8988T (cell line): ENCODE measurements around the gene LTF.
"Not testable (repeated sequence)": the region's sequence is repeated elsewhere in the genome, so short reads cannot be mapped to it uniquely, and the experiment has no call there.

ENCODE experiments used
- DNase-seq: peaks from one replicate; pipeline ENCODE4 v3.0.0; 2011

Gene LTF

DNA sequence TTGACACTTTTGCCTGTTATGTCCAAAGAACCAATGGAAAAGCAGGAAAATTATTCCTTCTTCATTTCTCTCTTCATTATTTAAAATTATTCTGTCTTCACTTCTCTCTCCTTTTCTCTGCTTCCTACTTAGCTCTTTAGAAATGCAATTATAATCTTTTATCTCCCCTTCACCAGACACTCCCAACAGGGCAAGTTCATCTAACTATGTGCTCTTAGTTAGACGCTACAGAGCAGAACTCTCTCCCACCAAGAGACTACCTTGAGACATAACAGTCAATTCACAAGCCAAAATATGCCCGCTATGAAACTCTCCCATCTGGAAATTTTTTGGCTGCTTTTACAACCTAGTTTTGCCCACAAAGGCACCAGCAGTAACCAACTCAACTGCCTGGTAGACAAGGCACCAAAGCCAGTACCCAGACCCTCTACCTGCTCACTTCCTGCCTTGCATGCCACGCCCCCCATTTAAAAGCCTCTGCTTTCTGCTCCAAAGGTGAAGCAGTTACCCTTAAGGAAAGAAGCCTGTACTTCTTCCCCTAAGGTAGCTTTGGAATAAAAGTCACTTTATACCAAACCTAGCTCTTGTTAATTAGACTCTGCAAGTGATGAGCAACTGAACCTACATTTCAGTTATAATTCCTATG is 29.5 kb downstream of the LTF start:
- no peak for DNase-seq

DNA sequence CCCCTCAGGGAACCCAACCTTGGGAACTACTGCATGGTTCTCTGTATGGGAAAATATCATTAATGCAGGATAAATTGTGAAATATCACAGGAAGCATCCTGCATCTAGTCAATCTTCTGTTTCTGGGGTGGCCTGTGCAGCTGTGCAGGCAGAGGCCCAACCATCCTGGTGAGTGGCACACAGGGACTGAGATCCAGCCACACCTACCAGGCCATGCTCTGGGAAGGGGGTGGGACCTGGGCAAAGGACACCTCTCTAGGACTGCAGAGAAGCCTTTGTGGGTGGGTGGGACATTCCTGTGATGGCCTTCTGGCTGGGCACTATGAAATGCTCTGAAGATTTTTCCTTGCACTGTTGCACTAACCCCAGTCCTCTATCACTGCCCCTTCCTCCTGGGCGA is 30.9 kb downstream of the LTF start:
- no peak for DNase-seq

DNA sequence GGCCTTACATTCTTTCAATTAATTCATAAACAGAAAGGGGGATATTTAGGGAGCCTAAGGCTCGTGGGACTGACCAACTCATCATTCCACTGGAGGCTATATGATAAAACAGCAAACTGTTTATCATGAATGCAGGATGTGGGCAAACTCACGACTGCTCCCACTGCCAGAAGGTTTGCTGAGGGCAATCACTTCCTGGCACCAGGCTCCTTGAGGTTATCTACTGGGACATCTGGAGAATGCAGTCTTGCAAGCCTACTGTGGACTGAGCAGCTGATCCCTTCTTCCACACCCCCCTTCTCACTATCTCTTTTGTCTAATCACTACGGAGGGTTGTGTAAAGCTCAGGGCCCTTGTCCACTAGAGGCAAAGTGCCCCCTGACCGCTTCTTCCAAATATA is 31.6 kb downstream of the LTF start:
- DNase-seq, result not testable (repeated sequence)

DNA sequence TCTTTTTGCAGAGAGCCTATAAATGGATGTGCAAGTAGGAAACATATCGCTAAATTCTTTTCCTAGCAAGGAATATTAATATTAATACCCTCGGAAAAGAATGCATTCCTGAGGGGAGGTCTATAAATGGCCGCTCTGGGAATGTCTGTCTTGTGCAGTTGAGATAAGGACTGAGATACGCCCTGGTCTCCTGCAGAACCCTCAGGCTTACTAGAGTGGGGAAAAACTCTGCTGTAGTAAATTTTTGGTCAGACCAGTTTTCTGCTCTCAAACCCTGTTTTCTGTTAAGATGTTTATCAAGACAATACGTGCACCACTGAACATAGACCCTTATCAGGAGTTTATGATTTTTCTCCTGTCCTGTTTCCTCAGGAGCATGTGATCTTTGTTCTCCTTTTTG is 32.8 kb downstream of the LTF start:
- not testable (repeated sequence) for DNase-seq

DNA sequence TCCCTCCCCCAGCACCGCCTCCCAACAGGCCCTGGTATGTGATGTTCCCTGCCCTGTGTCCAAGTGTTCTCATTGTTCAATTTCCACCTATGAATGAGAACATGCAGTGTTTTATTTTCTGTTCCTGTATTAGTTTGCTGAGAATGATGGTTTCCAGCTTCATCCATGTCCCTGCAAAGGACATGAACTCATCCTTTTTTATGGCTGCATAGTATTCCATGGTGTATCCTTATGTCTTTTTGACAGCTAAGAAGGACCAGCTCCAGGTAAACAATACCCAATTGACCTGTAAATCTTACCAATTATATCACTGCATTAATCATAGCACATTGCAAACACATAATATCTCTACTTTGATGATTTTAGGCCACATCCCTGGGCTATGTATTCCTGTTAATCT is 33.8 kb downstream of the LTF start:
- DNase-seq, result not testable (repeated sequence)

DNA sequence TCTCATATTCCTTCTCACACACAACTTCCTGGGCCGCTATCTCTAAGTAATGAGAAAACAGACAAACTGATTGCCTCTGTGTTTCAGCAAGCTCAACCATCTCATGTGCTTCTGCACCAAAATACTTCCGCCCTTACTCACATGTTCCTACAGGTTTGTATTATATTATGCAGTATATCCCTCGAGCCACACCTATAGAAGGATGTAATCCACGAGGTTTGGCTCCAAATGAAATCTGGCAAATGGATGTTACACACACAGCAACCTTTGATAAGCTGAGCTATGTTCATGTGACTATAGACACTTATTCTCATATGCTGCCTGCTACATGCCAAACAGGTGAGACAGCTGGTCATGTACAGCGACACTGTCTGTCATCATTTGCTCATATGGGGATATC is 35.0 kb downstream of the LTF start:
- DNase-seq, result no peak

DNA sequence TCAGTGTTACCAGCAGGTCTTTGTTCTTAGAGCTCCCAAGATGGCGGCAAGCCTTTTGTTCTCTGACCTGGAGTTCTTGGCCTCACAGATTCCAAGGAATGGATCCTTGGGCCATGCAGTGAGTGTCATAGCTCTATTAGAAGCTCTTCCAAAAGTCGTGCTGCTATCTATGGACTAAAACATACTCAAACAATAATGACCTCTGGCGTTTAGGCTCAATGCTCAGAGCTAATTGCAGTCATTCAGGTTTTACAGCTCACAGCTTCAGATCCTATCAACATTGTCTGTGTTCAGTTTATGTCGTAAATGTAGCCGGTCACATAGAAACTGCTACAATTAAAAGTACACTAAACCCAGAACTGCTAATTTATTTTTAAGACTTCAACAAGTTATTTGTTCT is 35.5 kb downstream of the LTF start:
- no peak for DNase-seq

DNA sequence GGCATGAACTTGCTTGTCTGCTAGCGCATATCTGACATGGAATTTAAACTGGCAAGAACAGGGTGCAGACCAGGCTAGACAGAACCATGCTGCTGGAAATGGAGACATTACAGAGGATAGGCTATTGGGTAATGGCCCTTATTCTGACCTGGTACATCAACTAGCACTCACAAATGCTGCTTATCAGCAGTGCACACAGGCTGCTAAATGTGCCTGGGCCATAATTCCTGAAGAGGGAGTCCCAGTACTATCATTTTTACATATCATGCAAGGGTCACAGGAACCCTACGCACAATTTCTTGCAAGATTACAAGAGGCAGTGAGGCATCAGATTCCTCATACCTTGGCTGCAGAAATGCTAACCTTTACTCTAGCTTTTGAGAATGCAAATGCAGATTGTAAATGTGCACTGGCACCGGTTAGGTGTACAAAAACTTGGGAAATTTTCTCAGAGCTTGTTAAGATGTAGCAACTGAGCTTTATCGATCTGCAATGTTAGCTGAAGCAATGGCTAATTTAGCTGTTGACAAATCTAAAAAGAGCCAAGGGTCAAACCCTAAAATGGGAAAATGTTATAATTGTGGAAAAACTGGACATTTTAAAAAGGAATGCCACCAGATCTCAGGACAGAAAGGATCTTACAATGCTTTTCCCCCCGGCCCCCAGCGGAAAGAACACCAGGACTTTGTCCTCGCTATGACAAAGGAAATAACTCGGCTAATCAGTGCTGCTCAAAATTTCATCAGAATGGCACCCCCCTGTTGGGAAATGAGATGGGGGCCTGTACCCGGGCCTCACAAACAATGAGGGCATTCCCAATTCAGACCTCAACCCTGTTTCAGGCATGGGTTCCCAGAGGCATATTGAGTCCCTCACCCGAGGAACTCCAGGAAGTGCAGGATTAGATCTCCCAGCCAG is 36.5 kb downstream of the LTF start:
- no peak for DNase-seq

DNA sequence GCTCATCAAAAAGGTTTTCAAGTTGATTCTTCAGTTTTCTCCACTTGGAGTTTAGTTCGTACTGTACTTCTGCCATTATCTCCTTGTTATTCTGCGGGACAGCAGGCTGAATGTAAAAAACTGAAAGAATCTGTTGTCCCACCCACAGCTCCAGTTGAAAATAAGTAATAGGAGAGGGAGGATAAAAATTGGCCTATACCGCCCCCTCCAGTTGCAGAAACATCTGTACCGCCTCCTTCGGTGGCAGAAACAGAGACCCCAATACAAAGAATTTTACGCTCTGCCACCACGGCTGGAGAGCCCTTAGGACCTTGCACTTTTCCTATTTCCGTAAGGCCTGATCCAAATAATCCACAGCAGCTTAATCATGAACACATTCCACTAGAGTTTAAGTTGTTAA is 37.3 kb downstream of the LTF start:
- DNase-seq, result not testable (repeated sequence)

DNA sequence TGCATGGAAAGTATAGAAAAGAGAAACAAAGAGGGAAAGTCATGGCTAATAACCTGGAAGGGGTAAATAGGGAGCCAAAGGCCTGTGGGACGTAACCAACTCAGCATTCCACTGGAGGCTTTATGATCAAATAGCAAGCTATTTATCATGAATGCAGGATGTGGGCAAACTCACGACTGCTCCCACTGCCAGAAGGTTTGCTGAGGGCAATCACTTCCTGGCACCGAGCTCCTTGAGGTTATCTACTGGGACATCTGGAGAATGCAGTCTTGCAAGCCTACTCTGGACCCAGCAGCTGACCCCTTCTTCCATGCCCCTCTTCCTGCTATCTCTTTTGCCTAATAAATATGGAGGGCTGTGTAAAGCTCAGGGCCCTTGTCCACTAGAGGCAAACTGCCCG is 38.2 kb downstream of the LTF start:
- not testable (repeated sequence) for DNase-seq

DNA sequence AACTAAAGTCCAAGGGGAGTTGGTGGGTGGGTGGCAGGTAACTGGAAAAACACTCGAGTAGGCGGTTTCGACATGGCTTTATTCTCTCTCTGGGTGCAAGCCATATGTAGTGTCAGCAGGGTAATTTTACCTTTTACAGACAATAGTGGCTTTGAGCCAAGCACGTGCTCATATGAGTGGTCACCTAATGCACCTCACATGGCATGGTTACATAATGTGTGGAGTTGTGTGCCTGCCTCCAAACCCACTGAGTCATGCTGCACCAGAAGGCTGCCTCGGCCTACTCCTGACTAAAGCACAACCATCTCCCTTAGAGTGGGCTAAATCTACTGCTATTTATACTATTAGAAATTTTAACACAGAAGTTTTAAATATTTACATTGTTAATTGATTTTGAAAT is 41.1 kb downstream of the LTF start:
- no peak for DNase-seq

DNA sequence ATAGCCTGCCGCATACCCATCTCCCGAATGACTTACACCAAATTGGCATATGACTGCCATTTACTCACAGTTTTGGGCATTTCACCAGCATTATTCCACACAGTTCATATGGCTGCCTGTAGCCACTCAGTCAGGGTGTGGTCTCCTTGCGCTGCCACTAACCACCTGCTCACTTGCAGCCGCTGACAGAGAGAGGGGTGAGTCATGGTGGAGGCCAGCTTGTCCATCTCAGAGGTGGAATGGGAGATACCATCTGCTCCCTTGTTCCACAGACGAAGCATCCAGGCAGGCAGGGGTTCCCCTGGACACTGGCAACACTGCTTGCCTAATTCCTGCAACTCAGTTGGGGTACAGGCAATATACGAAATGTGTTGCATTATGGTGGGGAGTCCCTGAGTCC is 42.1 kb downstream of the LTF start:
- DNase-seq, result peak; percentile 33

DNA sequence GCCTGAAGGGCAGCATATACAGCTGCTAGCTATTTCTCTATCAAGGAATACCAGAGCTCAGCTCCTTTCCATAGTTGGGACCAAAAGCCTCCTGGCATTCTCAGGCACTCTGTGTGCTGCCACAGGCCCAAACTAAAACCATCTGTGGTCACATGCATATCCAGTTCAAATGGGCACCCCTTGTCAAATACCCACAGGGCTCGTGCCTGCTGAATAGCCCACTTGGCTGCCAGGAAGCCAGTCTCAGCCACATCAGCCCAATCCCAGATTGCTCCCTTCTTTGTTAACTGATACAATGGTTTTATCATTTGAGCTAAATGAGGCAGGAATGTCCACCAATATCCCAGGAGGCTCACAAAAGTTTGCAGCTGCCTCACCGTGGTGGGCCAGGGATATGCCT is 43.8 kb downstream of the LTF start:
- DNase-seq, result no peak

DNA sequence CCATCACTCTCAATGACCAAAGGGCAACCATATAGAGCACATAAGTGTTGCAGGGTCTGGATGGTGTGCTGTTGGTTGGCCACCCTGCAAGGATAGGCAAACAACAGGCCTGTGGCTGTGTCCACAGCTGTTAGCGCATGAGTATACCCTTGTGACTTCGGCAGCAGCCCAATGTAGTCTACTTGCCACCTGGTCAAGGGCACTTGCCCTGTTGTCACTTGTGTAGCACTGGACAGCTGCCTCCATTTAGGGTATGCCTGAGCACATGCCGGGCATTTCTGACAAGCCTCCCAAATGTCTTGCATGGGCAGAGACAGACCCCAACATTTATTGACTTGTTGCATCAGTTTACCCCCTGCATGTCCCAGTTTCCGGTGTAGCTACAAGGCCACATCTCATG is 44.9 kb downstream of the LTF start:
- DNase-seq, result no peak

DNA sequence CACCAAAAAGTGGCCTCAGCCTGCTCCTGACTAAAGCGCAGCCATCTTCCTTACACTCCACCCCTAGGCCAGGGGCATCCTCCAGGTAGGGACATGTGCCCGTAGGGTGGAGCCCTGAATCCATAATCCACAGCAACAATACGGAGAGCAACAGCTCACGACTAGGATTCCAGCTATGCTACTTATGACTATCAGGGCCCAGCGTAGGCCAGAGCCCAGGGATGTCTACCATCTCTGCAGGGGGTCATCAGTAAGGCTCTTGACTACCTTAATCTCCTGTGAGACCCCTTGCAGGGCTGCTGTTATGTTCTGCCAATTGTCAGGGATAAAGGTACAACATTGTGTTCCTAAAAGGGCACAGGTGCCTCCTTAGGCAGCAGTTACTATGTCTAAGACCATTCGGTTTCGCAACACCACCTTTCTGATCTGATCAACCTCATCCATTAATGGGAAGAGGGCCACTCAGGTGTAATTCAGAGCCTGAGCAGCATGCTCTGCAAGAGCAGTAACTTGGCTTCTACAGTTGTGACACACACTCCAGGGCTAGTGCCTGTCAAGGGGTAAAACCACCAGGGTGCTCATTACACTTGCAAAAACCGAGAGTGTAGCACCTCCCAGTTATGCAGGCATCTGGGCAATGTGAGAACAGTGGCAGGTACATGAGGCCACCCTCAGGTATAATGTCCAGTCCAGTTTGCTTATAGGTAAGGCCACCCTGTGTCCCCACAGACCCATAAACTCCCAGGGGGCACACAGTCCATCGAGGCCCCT is 46.7 kb downstream of the LTF start:
- no peak for DNase-seq

DNA sequence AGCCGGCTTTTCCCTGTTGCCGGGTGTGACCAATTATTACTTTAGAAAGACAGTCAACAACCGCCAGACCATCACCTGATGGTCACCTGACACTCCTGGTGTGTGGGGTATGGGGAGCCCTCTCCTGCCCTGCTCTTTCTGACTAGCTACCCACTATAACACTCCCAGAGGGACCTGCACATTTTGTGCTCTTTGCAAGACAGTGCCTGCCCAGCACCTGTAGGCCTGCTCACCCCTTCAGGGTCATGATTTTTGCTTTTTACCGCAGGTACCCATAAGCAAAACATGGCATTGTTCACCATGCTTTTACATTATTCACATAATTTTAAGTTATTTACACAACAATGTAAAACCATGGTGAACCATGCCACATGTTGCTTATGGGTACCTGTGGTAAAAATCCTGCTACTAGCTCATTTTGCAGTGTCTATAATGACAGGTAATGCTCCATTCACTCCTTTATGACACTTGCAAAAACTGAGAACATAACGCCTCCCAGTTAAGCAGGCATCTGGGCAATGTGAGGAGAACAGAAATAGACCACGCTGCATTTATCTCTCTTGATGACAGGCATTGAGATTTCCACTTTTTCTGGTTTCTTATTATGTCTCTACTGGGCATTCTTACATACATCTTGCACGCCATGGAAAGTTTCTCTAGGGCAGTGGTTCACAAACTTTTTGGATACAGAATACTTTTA is 47.7 kb downstream of the LTF start:
- no peak for DNase-seq

DNA sequence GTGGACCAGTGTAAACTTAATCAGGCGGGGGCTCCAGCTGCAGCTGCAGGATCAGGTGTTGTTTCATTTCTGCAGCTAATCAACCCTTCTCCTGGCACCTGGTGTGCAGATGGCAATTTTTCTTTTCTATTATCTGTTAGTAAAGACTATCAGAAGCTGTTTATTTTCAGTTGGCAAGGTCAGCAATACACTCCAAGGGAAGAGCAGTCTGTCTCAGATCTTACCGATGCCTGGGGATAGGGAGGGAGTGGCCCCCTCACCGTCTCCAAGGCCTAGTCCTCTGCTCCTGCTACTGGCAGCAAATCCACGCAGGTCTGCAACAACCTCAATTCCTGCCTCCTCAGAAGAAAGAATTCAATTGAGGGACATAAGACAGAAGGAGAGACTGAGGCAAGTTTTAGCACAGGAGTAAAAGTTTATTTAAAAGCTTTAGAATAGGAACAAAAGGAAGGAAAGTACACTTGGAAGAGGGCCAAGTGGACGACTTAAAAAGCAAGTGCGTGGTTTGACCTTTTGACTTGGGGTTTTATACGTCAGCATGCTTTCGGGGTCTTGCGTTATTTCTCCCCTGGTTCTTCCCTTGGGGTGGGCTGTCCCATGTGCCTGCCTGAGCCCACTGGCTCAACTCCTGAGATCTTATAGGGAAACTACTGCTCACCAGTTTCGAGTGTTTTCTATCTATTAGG is 48.4 kb downstream of the LTF start:
- DNase-seq, result no peak

DNA sequence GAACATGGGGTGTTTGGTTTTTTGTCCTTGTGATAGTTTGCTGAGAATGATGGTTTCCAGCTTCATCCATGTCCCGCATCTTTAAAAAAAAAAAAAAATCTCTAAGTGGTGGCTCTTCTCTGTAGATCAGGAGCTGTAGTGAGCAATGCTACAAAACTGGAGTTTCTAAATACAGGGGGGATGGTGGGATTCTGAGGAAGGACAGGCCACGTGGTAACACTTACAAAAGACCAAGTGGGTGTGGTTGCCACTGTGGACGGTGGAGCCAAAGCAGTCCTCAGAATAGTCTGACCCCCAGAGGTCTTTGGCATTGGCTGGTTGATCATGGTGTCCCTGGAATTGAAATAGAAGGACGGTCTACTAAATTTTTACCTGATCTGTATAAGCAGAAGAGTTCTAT is 50.0 kb downstream of the LTF start:
- DNase-seq, result no peak

DNA sequence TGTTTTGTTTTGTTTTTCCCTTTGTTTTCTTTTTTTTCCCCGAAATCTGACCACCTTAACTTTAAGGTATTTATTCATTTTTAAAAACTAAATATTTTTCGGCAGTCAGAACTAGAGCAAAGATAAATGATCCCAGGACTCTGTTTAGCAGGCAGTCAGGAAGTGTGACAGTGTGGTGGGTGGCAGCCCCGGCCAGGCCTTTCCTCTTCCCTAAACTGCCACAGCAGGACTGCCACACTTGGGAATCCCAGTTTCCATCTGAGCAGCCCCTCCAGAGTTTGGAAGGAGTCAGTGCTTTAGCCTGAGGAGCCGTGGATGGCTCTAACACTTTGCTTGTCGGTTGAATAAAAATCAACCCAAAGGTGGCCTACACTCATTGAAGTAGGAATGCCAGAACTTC is 50.8 kb downstream of the LTF start:
- no peak for DNase-seq

DNA sequence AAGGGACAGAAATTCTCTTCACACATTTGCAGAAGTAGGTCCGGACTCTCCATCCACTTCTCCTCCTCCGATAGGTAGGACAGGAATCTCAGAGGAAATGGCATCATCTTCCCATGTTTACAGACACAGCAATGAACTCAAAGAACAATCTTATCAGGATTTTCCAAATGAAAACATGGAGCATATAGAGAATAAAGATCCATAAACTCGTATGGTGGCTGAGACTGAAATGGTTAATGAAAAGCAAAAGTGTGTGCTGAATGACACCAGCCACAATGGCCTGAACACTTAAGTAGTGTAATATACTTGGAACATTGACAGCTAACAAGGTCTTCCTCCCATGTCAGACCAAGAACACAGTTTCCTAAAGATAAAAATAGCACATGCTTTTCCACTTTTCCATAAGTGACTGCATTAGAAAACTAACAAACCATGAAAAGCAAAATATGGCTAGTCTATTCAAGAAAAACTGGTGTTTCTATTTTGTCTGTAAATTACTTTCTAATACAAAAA is 51.9 kb downstream of the LTF start:
- no peak for DNase-seq

DNA sequence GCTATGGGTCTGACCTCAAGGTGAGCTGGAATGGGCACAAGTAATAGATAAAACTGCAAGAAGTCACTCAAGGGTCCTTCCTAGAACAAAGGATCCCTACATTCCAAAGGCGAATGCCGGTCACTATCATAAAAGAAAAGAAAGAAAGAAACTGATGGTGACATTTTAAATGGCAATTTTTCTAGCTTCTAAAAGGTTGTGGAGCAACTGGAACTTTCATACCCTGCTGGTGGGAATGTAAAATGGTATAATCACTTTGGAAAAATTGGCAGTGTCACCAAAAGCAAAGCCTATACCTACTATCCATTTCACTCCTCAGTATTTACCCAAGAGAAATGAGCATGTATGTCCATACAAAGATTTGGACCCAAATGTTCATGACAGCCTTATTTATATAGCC is 53.4 kb downstream of the LTF start:
- no peak for DNase-seq

DNA sequence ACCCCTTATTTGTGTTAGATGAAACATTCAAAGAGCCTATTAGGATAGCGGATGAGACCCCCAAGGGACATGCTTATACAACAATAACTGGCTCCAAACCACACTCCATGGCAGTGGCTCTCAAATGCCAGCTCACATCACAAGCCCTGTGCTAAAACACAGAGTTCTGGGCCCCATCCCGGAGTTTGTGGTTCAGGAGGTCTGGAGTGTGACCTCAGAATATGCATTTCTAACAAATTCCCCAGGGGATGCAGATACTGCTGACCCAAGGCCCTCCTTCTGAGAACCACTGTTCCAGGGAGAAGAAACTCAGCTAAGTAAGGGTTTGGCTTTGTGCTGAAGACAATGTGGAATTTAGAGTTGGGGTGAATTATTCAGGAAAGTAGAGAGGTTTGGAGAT is 54.0 kb downstream of the LTF start:
- DNase-seq, result no peak
